NCI-H748 (cell line): ENCODE measurements around the gene RPS29.

Experiments
- DNase-seq: peaks from one replicate; lab custom pipeline; 2025; ENCODE audit not compliant: unreplicated experiment; lab: John Stamatoyannopoulos, UW

RPS29 gene

GRCh38 chr14:49553106-49553505 is 33.1 kb downstream of the RPS29 start:
- DNase-seq, result no peak

GRCh38 chr14:49551569-49551968 is 34.6 kb downstream of the RPS29 start:
- no peak for DNase-seq

DNA sequence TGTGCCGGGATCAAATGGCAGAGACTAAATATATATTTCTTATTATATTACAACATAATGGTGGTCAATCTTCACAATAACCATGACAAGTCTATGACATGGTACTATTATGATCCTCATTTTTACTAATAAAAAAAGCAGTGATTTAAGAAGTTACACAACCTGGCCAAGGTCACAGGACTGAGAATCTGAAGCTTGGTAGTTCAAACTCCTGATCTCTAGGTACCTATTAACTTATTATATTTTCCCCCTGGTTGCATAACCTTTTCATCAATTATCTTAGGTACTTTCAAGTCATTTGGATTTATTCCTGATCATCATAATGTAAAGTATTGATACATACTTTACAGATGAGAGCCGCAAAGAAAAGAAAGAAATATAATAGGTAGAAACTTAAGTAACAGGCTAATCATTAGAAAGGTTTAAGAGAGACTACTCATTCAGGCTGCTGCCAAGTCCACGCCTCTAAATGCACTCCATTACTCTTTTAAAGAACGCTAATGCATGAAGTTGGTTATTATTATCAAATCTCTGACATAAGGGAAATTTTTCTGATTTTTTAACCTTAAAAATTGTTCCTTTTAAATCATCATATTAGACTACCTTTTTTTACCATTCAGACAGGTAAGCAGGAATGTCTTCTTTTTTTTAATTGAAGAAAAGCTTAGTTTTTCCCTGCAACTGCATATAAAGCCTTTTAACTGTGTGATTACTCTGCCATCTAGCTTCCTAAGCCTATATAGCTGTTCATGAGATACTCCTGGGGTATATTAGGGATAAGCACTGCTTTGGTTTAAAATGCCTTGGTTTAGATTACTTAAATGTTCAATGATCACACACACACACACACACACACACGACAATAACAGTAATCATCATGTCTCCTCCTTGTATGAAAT is 35.6 kb downstream of the RPS29 start:
- DNase-seq, result peak; percentile 29

- DNase-seq, result no peak
Measured at GRCh38 chr14:49549881-49550280, 36.3 kb downstream of the RPS29 start.

- no peak for DNase-seq
Measured at GRCh38 chr14:49549446-49549845, 36.7 kb downstream of the RPS29 start.

GRCh38 chr14:49546766-49547165 is 39.4 kb downstream of the RPS29 start:
- DNase-seq, result no peak

- DNase-seq, result no peak
Measured at GRCh38 chr14:49545716-49546115, 40.5 kb downstream of the RPS29 start.

DNA sequence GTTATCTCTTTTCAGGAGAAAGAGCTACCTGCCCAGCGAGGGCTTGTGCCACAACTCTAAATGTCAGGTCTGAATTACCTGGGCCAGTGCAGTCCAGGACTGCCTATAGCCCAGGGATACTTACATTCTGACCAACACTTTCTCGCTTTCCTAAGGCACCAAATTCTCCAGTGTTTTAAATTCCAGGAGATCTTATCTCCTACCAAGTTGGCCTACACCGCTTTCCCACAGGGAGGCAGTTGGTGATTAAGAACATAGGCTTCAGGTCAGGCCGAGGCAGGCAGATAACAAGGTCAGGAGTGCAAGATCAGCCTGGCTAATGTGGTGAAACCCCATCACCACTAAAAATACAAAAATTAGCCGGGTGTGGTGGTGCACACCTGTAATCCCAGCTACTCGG is 41.1 kb downstream of the RPS29 start:
- DNase-seq, result no peak

DNA sequence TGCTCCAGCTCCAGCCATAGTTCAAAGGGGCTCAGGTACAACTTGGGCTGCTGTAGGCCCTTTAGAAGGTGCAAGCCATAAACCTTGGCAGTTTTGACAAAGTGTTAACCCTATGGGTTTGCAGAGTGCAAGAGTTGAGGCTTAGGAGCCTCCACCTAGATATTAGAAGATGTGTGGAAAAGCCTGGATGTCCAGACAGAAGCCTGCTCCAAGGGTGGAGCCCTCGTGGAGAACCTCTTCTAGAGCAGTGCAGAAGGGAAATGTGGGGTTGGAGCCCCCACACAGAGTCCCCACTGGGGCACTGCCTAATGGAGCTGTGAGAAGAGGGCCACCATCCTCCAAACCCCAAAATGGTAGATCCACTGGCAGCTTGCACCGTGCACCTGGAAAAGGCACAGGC is 45.1 kb downstream of the RPS29 start:
- no peak for DNase-seq

- DNase-seq, result no peak
Measured at GRCh38 chr14:49538852-49539251, 47.3 kb downstream of the RPS29 start.
